Measurements from ENCODE around the gene SSC5D.

DNA sequence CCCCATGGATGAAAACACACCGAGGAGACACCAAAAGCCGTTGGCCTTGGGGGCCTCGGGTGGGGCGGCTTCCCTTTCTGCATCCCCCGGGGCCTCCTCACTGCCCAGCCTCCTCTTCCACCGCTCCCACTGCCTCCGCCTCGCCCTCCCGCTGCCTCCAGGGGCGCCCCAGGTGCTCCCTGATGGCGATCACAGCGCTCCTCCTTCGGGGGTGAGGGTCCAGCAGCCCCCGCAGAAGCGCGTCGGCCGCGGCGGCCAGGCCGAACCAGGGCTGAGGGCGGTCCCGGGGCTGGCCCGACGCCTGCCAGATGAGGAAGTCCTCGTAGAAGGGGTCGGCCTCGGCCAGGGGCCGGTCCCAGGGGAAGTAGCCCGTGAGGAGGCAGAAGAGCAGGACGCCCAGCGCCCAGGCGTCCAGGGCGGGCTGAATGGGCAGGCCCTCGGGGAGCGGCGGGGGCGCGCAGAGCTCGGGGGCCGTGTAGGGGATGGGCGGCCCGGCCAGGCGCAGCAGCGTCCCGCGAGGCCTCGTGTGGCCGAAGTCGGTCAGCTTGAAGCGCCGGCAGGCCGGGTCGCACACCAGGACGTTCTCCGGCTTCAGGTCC is 41.5 kb downstream of the SSC5D start:
- TF ChIP-seq, protein P1, sequence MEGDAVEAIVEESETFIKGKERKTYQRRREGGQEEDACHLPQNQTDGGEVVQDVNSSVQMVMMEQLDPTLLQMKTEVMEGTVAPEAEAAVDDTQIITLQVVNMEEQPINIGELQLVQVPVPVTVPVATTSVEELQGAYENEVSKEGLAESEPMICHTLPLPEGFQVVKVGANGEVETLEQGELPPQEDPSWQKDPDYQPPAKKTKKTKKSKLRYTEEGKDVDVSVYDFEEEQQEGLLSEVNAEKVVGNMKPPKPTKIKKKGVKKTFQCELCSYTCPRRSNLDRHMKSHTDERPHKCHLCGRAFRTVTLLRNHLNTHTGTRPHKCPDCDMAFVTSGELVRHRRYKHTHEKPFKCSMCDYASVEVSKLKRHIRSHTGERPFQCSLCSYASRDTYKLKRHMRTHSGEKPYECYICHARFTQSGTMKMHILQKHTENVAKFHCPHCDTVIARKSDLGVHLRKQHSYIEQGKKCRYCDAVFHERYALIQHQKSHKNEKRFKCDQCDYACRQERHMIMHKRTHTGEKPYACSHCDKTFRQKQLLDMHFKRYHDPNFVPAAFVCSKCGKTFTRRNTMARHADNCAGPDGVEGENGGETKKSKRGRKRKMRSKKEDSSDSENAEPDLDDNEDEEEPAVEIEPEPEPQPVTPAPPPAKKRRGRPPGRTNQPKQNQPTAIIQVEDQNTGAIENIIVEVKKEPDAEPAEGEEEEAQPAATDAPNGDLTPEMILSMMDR (IDR thresholded peaks at IDR 0.05; ENCODE audit: borderline replicate concordance, extremely low read depth, low read length, poor library complexity, severe bottlenecking), result no peak
- TF ChIP-seq EZH2 (IDR thresholded peaks at IDR 0.05; ENCODE audit: borderline replicate concordance, low read depth, low read length, severe bottlenecking), result no peak

Data from DND-41 (cell line).